Measurements from ENCODE around the gene MAP2K1.

DNA sequence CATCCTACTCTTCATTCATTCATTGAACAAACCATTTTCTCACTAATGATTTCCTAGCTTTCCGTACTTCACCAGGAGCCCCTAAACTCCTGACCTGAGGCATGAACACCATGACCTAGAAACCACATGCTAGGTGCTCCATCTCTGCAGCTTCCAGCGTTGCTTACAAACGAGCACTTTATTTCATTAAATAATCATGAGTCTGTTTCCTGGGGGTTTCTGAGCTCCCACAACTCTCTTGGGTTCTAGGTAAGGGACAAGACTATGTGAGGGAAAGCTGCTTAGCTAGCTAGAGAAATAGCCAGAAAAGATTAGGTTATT, 1.3 kb downstream of the MAP2K1 start:
- TF ChIP-seq, protein P1, sequence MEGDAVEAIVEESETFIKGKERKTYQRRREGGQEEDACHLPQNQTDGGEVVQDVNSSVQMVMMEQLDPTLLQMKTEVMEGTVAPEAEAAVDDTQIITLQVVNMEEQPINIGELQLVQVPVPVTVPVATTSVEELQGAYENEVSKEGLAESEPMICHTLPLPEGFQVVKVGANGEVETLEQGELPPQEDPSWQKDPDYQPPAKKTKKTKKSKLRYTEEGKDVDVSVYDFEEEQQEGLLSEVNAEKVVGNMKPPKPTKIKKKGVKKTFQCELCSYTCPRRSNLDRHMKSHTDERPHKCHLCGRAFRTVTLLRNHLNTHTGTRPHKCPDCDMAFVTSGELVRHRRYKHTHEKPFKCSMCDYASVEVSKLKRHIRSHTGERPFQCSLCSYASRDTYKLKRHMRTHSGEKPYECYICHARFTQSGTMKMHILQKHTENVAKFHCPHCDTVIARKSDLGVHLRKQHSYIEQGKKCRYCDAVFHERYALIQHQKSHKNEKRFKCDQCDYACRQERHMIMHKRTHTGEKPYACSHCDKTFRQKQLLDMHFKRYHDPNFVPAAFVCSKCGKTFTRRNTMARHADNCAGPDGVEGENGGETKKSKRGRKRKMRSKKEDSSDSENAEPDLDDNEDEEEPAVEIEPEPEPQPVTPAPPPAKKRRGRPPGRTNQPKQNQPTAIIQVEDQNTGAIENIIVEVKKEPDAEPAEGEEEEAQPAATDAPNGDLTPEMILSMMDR (IDR thresholded peaks at IDR 0.05; ENCODE audit: low read depth, low read length), result no peak
- TF ChIP-seq POLR2A (IDR thresholded peaks at IDR 0.05; ENCODE audit: extremely low read depth, insufficient read length), result no peak
- no peak for TF ChIP-seq MYC (IDR thresholded peaks at IDR 0.05; ENCODE audit: low read depth, low read length)
- TF ChIP-seq, protein P2, sequence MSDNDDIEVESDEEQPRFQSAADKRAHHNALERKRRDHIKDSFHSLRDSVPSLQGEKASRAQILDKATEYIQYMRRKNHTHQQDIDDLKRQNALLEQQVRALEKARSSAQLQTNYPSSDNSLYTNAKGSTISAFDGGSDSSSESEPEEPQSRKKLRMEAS (IDR thresholded peaks at IDR 0.05; ENCODE audit: low read depth, low read length), result no peak

Data from NB4 (cell line).